ENCODE measurements around the gene MEF2B. TPM values are rescaled to one million over a fixed set of nuclear protein-coding genes. Genes with fewer than 3 reads are reported as not detected.
"Not testable (repeated sequence)": the region's sequence is repeated elsewhere in the genome, so short reads cannot be mapped to it uniquely, and the experiment has no call there.

Gene MEF2B
- total RNA-seq, 1 experiment from 2014 or later = 2.9 TPM

DNA sequence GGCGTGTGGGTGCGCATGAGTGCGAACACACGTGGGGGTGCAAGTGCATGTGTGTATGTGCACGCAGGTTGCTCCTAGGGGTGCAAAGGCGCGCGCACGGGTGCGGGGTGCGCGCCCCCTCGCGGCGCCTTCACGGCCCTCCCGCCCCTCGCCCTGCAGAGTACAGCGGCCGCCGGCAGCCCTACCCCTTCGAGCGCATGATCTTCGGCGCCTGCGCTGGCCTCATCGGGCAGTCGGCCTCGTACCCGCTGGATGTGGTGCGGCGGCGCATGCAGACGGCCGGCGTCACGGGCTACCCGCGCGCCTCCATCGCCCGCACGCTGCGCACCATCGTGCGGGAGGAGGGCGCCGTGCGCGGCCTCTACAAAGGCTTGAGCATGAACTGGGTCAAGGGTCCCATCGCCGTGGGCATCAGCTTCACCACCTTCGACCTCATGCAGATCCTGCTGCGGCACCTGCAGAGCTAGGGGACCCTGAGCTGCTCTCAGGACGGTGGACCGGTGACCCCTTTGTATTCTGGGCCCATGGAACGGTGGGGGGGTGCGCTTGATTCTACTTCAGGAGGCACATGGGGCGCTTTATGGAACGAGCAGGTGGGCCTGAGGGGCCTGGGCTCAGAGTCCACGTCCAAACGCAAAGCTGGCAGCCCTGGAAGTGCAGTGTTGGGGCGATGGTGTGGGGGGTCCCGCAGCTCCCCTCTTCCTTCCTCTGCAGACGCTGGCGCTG, 59.5 kb downstream of the MEF2B start:
- in situ Hi-C loops (cut with HindIII; ENCODE audit: low sequenced_read_pairs) = no loop called here
- DNase-seq (ENCODE audit: low spot score) = peak; percentile 41

DNA sequence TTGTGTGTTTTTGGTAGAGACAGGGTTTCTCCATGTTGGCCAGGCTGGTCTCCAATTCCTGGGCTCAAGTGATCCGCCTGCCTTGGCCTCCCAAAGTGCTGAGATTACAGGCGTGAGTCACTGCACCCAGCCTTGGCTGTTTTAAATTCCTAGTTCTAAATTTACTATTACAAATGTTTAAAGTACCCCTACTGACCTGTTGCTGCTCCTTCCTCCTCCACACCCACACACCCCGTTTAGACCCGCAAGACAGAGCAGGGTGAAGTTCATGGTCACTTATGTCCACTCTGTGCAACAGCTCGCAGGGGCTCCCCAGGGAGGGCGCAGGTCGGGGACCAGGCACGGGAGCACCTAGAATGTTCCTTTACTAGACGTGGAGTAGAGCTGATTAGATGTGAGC, 60.5 kb downstream of the MEF2B start:
- DNase-seq (ENCODE audit: low spot score) = no peak
- in situ Hi-C loops (cut with HindIII; ENCODE audit: low sequenced_read_pairs) = no loop called here

DNA sequence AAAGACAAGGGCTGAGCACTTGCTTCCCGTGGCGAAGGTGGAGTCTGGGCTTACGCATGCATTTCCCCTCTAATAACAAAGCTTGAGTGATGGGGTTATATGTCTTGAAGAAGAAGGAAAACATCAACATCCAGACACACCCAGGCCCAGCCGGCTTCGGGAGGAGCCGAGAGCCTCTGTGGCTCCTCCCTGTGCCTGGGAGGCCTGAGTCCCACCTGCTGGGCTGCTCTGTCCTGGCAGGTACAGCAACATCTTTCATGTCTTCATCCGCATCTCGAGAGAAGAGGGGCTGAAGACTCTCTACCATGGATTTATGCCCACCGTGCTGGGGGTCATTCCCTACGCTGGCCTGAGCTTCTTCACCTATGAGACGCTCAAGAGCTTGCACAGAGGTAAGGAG, 62.4 kb downstream of the MEF2B start:
- in situ Hi-C loops (cut with HindIII; ENCODE audit: low sequenced_read_pairs) = no loop called here
- no peak for DNase-seq (ENCODE audit: low spot score)

DNA sequence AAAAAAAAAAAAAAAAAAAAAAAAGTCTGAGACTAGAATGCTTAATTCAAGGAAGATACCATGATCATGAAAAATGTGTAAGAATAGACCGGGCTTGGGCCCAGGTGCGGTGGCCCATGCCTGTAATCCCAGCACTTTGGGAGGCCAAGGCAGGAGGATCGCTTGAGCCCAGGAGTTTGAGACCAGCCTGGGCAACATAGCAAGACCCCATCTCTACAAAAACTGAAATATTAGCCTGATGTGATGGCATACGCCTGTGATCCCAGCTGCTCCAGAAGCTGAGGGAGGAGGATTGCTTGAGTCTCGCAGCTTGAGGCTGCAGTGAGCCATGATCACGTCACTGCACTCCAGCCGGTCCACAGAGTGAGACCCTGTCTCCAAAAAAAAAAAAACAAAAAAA, 63.1 kb downstream of the MEF2B start:
- DNase-seq (ENCODE audit: low spot score); in situ Hi-C loops (cut with HindIII; ENCODE audit: low sequenced_read_pairs): not testable (repeated sequence)

DNA sequence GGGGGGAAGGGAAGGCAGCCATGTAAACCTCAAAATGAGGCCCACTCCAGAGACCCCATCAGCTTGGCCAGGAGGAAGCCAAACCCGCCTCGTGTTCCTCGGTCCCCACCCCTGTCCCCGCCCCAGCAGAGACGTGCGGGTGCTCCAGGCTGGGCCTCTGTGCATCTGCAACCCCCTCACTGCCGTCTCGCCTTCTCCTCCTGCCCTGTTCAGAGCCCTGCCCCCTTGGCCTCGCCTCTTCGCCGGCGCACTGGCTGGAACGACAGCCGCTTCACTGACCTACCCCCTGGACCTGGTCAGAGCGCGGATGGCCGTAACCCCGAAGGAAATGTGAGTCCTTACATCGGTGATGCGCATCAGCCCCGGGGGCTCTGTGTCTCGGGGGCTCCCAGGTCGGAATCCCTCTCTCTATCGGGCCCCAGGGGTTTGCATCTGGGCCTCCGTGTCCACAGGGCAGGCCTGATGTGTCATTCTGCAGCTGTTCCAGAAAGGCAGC, 64.0 kb downstream of the MEF2B start:
- no peak for DNase-seq (ENCODE audit: low spot score)
- in situ Hi-C loops (cut with HindIII; ENCODE audit: low sequenced_read_pairs) = no loop called here

DNA sequence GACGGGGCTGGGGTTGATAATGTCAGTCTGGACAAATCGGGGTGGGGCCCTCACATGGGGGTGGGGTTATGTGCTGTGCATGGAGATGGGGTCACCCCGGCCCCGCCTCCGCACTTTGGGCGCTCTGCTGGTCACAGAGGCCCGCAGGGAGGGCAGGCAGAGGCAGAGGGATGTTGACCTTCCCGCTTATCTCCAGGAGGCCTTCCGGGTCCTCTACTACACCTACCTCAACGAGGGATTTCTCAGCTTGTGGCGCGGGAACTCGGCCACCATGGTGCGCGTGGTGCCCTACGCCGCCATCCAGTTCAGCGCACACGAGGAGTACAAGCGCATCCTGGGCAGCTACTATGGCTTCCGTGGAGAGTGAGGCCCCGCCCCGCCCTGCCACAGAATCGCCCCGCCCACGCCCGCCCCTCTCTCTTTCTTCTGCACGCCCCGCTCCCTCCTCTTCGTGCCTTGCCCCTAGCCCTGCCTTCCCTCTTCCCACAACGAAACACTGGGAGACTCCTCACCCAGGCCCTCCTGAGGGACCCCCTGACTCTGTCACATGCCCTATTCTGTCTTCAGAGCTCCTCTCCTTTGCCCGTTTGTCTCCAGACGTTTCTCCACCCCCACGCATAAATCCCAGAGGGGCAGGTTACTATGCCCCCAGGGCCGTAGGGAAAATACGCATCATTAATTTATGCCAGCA, 64.6 kb downstream of the MEF2B start:
- no peak for DNase-seq (ENCODE audit: low spot score)
- in situ Hi-C loops (cut with HindIII; ENCODE audit: low sequenced_read_pairs) = no loop called here

DNA sequence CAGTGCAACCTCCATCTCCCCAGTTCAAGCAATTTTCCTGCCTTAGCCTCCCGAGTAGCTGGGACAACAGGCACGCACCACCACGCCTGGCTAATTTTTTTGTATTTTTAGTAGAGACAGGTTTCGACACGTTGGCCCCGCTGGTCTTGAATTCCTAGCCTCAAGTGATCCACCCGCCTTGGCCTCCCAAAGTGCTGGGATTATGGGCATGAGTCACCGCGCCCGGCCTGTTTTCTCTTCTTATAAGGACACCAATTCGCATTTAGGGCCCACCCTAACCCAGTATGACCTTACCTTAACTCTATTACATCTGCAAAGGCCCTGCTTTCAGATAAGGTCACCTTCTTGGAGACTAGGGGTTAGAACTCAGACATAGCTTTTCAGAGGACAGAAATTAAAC, 66.9 kb downstream of the MEF2B start:
- in situ Hi-C loops (cut with HindIII; ENCODE audit: low sequenced_read_pairs) = no loop called here
- no peak for DNase-seq (ENCODE audit: low spot score)

DNA sequence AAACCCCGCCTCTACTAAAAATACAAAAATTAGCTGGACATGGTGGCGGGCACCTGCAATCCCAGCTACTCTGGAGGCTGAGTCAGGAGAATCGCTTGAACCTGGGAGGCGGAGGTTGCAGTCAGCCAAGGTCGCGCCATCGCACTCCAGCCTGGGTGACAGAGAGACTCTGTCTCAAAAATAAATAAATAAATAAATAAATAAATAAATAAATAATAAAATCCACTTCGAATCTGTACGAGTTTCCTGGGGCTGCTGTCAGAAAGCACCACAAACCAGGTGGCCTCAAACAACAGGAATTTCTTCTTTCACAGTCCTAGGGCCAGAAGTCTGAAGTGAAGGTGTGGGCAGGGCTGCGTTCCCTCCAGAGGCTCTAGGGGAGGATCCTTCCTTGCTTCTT, 67.5 kb downstream of the MEF2B start:
- in situ Hi-C loops (cut with HindIII; ENCODE audit: low sequenced_read_pairs); DNase-seq (ENCODE audit: low spot score): not testable (repeated sequence)

DNA sequence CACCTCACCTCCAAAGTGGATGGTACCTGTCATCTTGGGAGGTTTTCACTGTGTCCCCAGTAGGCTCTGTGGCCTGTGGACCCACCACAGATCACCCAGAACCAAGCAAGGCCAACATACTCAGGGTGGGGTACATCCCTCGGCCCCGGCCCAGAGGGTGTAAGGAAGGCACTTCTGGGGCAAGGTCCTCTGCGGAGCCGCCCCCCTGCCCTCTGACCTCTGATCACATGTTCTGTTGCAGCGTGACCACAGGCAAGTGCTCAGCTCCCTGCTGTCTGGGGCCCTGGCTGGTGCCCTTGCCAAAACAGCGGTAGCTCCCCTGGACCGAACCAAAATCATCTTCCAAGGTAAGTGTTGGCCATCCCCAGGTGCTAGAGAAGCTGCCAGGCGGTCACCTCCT, 68.5 kb downstream of the MEF2B start:
- in situ Hi-C loops (cut with HindIII; ENCODE audit: low sequenced_read_pairs) = no loop called here
- no peak for DNase-seq (ENCODE audit: low spot score)

DNA sequence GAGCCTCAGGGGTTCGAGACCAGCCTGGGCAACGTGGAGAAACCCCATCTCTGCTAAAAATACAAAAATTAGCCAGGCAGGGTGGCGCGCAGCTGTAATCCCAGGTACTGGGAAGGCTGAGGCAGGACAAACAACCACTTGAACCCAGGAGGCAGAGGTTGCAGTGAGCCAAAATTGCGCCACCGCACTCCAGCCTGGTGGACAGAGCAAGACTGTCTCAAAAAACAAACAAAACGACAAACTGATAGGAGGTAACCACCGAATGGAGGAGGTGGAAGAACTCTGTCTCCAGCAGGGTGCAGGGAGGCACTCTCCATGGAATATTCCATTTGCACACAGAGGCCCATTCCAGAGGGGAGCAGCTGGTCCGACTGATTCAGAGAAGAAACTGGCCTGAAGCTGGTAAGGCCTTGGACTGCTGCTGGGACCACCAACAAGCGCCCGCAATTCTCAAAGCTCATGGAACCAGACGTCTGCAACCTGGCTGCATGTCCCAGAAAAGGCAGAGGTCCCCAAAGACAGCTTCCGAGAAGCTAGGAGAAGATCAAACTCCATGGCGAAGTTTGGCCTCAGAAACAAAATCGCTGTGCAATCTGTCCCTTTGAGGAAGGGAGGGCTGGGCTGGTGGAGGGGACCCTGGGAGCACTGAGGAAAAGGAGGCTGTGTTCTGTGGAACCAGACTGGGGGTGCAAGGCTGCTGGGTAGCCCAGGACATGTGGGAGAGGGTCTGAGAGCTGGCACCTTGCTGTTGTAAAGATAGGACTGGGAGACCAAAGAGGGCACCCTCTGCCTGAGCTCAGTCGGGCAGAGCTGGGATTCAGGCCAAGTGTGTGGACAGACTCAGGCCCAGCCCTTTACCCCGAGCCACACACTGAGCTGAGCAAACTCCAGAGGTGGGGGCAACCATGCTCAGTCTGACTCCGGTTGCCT, 71.1 kb downstream of the MEF2B start:
- in situ Hi-C loops (cut with HindIII; ENCODE audit: low sequenced_read_pairs) = no loop called here

DNA sequence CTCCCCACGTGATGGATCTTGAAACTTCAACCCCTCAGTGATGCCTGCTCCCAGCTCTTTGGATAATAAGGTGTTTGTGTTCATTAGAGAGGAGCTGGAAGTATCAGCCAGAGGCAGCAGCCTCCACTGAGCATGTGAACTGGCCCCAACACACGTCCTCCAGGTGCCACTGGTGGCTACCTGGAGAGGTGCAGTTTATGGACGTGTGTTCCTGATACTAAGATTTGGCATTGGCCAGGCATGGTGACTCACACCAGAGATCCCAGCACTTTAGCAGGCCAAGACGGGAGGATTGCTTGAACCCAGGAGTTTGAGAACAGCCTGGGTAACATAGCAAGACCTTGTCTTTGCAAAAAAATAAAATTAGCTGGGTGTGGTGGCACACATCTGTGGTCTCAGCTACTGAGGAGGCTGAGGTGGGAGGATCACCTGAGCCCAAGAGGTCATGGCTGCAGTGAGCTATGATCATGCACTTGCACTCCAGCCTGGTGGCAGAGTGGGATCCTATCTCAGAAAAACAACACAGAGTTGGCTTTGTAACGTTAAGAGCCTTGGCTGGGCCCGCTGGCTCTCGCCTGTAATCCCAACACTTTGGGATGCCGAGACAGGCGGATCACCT, 71.9 kb downstream of the MEF2B start:
- no peak for DNase-seq (ENCODE audit: low spot score)
- in situ Hi-C loops (cut with HindIII; ENCODE audit: low sequenced_read_pairs) = no loop called here

More for the DNA sequence above, 71.1 kb downstream of the MEF2B start:
- DNase-seq (ENCODE audit: low spot score) = no peak

DNA sequence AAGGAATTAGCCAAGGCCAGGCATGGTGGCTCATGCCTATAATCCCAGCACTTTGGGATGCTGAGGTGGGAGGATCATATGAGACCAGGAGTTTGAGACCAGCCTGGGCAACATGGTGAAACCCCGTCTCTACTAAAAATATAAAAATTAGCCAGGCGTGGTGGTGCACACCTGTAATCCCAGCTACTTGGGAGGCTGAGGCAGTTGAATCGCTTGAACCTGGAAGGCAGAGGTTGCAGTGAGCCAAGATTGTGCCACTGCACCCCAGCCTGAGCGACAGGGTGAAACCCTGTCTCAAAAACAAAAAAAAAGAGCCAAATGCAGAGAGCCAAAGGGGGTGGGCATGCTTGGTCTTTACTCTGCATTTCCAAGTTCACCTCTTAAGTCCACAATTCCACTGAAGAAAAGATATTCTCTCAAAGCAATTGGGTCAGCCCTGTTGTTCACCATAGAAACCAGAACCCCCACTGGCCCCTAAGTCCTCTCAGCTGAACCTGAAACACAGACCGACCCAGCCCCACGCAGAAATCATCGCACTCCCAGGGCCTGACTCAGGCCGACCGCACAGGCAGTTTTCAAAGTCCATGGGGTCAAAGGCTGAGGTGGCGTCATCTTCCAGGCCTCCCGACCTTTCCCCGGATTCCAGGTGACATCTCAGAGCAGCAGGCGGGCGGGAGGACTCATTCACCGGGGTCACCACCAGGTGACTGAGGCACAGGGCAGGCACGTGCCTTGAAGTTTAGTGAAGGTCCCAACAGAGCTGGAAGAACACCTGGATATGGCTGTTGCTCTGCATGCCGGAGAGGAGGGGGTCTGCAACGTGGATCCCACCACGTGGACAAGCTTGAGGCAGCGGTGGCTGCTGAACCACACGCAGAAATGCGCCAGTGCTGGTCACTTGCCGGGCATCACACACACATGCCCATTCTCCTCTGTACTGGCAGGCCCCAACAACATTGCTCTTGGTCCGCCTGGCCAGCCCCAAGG, 73.1 kb downstream of the MEF2B start:
- in situ Hi-C loops (cut with HindIII; ENCODE audit: low sequenced_read_pairs) = no loop called here

DNA sequence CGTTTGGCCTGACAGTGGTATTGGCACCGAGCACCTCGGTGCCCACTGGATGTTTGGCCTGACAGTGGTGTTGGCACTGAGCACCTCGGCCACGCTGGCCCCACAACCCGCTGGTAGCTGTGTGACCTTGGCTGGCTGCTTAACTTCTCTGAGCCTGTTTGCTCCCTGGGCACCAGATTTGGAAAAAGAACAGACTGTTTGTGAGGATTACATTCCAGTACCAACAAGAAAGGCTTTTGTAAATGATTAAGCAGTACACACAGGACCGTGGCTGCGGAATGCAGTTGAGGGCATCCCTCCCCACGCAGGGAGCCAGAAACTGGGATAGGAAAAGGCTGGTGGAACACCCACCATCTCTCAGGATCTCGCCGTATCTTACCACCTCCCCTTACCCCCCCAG, 74.4 kb downstream of the MEF2B start:
- in situ Hi-C loops (cut with HindIII; ENCODE audit: low sequenced_read_pairs) = no loop called here
- DNase-seq (ENCODE audit: low spot score) = no peak

More for the DNA sequence above, 73.1 kb downstream of the MEF2B start:
- no peak for DNase-seq (ENCODE audit: low spot score)

Other genes starting within 250 kb of the MEF2B start
- gene HOMER3, start 229.0 kb downstream of the MEF2B start, total RNA-seq (2014; rRNA removed; shearing (Covaris generic)) = 25.0 and 57.7 TPM in 2 replicates
- gene SUGP2, start 136.7 kb downstream of the MEF2B start, total RNA-seq (2014; rRNA removed; shearing (Covaris generic)) = 37.5 and 62.9 TPM in 2 replicates
- gene ARMC6, start 136.7 kb downstream of the MEF2B start, total RNA-seq (2014; rRNA removed; shearing (Covaris generic)) = 86.0 and 90.0 TPM in 2 replicates
- 2.3 and 3.0 TPM in 2 replicates for gene SLC25A42, start 106.3 kb downstream of the MEF2B start, total RNA-seq (2014; rRNA removed; shearing (Covaris generic))
- 58.0 and 60.2 TPM in 2 replicates for gene TMEM161A, start 31.8 kb downstream of the MEF2B start, total RNA-seq (2014; rRNA removed; shearing (Covaris generic))
- gene BORCS8, start 21.9 kb upstream of the MEF2B start, total RNA-seq (2014; rRNA removed; shearing (Covaris generic)) = 21.4 and 30.2 TPM in 2 replicates
- gene RFXANK, start 22.0 kb upstream of the MEF2B start, total RNA-seq (2014; rRNA removed; shearing (Covaris generic)) = 131 and 162 TPM in 2 replicates
- 19.1 and 22.2 TPM in 2 replicates for gene NR2C2AP, start 33.2 kb upstream of the MEF2B start, total RNA-seq (2014; rRNA removed; shearing (Covaris generic))
- 0.37 TPM in 1 of 2 replicates, not detected in the other for gene NCAN, start 41.7 kb upstream of the MEF2B start, total RNA-seq (2014; rRNA removed; shearing (Covaris generic))
- gene TM6SF2, start 103.0 kb upstream of the MEF2B start, total RNA-seq (2014; rRNA removed; shearing (Covaris generic)) = 2.2 TPM in 1 of 2 replicates, not detected in the other
- gene SUGP1, start 150.2 kb upstream of the MEF2B start, total RNA-seq (2014; rRNA removed; shearing (Covaris generic)) = 37.2 and 65.6 TPM in 2 replicates
- 18.2 and 25.5 TPM in 2 replicates for gene MAU2, start 150.6 kb upstream of the MEF2B start, total RNA-seq (2014; rRNA removed; shearing (Covaris generic))
- 47.2 and 80.3 TPM in 2 replicates for gene GATAD2A, start 235.4 kb upstream of the MEF2B start, total RNA-seq (2014; rRNA removed; shearing (Covaris generic))